ENCODE measurements around the gene FLYWCH1. TPM values are rescaled to one million over a fixed set of nuclear protein-coding genes. Genes with fewer than 3 reads are reported as not detected.

FLYWCH1 gene
- total and polyA plus RNA-seq, 12 donors, result 22.1 to 42.3 (median 32.8) TPM

- ATAC-seq (no peak), DNase-seq (no peak)
- Histone ChIP-seq H3K27me3 (peaks cover 0 to 2% (median 0%) of the 10 kb centered on the region in 7 donors), H3K4me3 (no peak overlapping the region), H3K27ac (no peak overlapping the region), H3K4me1 (peaks cover 0 to 31% (median 17%) of the 10 kb centered on the region in 9 donors), H3K36me3 (peaks cover 0 to 26% (median 0%) of the 10 kb centered on the region in 9 donors), H3K9me3 (no peaks in the 10 kb centered on the region)
- WGBS, 2 donors, result 88 to 92% methylated on average over 16 to 17 of the region's 17 CpGs
- TF ChIP-seq CTCF (IDR thresholded peaks at IDR 0.05), result no peak
- intact Hi-C loops (cut with DNase I), result no loop called here
Observed at GRCh38 chr16:2973605-2974318, 62.0 kb downstream of the FLYWCH1 start.

- no peak for DNase-seq
- Histone ChIP-seq H3K9me3 (no peaks in the 10 kb centered on the region), H3K36me3 (peaks cover 0 to 26% (median 0%) of the 10 kb centered on the region in 9 donors), H3K27ac (no peak overlapping the region), H3K4me1 (peaks cover 0 to 29% (median 18%) of the 10 kb centered on the region in 9 donors), H3K4me3 (no peak overlapping the region), H3K27me3 (peaks cover 0 to 8% (median 4%) of the 10 kb centered on the region in 7 donors)
- WGBS, 2 donors, result 92 to 95% methylated on average over 15 of the region's 15 CpGs
- intact Hi-C loops (cut with DNase I), result no loop called here
- no peak for ATAC-seq
- no peak for TF ChIP-seq CTCF (IDR thresholded peaks at IDR 0.05)
Observed at GRCh38 chr16:2974319-2975056, 62.8 kb downstream of the FLYWCH1 start.

GRCh38 chr16:2975161-2975795 lies 63.5 kb downstream of the FLYWCH1 start:
- ATAC-seq (no peak), DNase-seq (no peak)
- no peak overlapping the region for H3K4me3 ChIP-seq
- peaks cover 0 to 12% (median 7%) of the 10 kb centered on the region in 7 donors for H3K27me3 ChIP-seq
- peaks cover 0 to 29% (median 15%) of the 10 kb centered on the region in 9 donors for H3K4me1 ChIP-seq
- intact Hi-C loops (cut with DNase I), result no loop called here
- 95% methylated on average over 28 of the region's 28 CpGs for WGBS, 2 donors
- no peak overlapping the region for H3K27ac ChIP-seq
- no peaks in the 10 kb centered on the region for H3K9me3 ChIP-seq
- H3K36me3 ChIP-seq, result peaks cover 0 to 26% (median 0%) of the 10 kb centered on the region in 9 donors
- TF ChIP-seq CTCF (IDR thresholded peaks at IDR 0.05), result no peak

- DNase-seq, result no peak
- no peaks in the 10 kb centered on the region for H3K9me3 ChIP-seq
- no peak for TF ChIP-seq CTCF (IDR thresholded peaks at IDR 0.05)
- H3K4me3 ChIP-seq, result no peak overlapping the region
- 94 to 95% methylated on average over 7 of the region's 7 CpGs for WGBS, 2 donors
- peaks cover 0 to 26% (median 0%) of the 10 kb centered on the region in 9 donors for H3K36me3 ChIP-seq
- intact Hi-C loops (cut with DNase I), result no loop called here
- no peak overlapping the region for H3K27ac ChIP-seq
- peaks cover 0 to 29% (median 15%) of the 10 kb centered on the region in 9 donors for H3K4me1 ChIP-seq
- peaks cover 0 to 12% (median 7%) of the 10 kb centered on the region in 7 donors for H3K27me3 ChIP-seq
- no peak for ATAC-seq
Observed at GRCh38 chr16:2976201-2976600, 64.5 kb downstream of the FLYWCH1 start.

Data from heart right ventricle (tissue), 16 donors.